HG03521 (cell line): Measurements from ENCODE around the gene ALDH4A1.
"Not testable (repeated sequence)": the region's sequence is repeated elsewhere in the genome, so short reads cannot be mapped to it uniquely, and the experiment has no call there.

Experiments used
- ATAC-seq: cut with Tn5 transposase; IDR thresholded peaks from one replicate; pipeline ENCODE4 v1.9.1; 2021; ENCODE audit warnings: mild to moderate bottlenecking, moderate library complexity; ENCODE audit not compliant: unreplicated experiment

The ALDH4A1 gene

DNA sequence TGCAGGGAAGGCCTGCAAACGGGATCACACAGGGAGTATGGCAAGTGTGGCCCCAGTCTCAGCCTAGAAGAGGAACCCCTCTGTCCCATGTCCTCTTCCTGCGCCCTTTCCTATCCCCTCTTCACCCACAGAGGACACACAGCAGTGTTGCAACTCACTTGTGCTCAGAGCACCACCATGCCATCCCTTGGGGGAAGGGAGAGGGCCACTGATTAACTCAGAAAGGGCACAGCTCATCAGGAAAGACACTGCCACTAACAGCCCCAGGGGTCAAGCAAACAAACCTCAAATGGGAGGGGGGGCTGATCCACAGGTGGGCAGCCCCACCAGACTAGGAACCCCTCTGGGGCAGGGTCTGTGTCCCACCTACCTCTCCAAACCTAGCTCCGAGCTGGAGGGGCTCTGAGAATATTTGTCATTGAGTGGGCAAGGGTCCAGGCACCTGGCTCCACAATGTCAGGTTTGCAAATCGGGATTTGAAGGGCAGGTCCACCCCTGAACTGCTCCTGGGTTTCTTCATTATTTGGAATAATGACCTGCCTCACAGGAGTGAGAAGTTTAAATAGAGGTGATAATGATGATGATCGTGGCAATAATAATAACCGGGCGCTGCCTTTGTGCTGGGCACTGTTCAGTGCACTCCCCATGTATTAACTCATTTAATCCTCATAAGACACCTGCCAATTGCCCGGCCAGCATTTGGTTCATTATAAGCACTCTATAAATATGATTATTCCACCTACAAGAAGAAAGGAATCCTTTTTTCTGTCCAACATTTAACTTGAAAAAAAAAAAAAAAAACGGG is 1.0 kb downstream of the ALDH4A1 start:
- no peak for ATAC-seq

DNA sequence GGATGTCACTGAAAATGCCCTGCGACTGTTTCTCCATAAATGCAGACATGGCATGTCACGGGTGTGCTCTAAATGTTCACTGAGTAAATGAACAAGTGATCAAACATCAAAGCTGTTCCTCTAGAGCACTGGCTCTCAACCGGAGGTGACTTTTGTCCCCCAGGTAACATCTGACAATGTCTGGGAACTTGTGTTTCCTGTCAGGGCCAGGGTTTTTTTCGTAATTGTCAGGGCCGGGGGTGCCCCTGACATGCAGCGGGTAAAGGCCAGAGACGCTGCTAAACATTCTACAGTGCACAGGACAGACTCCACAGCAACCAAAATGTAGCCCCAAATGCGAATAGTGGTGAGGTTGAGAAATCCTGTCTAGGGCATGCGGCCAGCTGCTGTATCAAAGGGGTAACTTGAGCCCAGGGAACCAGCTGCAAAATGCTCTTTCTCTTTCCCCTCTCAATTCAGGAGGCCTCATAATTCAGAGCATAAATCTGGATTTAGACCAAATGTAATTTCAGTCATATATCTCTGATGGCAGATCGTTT is 2.0 kb downstream of the ALDH4A1 start:
- ATAC-seq, result no peak

DNA sequence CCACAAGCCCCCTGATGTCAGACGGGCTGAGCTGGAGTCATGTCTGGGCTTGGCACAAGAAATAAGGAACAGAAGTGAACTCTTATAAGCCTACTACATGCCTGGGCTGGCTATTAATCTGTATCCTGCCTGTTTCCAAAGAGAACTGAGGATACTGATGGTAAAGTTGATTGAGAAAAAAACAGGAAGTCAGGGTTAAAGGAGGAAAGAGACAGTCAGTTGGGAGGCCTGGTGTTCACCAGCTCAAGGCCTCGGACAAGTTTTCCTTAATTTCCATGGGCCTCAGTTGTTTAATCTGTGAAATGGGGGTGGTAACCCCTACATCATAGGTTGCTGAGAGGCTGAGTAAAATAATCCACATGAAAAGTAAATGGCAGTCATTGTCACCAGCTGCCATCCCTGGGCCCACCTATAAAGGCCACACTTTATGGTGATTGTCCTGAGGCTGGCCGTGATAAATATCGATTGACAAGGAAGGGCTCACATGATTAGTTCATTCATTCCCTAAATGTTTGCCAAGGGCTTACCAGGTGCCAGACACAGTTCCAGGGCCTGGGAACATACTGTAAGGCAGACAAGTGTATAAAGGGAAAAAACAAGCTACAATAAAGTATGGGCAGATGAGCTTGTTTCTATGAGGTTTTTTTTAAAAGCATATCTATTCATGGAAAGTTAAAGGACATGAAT is 2.8 kb downstream of the ALDH4A1 start:
- ATAC-seq, result no peak

DNA sequence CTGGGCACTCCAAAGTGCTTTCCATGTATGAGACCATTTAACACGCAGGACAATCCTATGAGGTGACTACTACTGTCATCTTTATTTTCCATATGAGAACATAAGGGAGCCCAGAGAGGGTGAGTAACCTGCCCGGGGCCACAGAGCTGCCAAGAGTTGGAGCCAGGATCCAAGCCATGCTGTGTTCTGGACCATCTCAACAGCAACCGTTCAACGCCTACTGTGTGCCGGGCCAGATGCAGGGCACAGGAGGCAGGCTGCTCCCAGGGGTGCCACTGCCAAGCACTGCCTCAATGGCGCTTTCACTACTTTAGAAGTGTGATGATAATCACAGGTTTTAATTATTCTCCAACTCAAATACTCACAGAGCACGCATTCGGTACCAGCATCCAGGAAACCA is 3.8 kb downstream of the ALDH4A1 start:
- no peak for ATAC-seq

DNA sequence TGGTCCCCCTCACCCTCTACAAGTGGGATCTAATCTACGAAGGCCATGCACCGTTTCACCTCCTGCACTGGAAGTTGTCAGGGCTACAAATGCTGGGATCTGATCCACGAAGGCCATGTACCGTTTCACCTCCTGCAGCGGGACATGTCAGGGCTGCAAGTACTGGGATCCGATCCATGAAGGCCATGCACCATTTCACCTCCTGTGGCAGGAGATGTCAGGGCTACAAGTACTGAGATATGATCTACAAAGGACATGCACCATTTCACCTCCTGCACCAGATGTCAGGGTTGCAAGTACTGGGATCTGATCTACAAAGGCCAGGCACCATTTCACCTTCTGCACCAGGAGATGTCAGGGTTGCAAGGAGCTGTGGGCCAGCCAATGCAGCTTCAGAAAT is 7.0 kb downstream of the ALDH4A1 start:
- ATAC-seq, result no peak

DNA sequence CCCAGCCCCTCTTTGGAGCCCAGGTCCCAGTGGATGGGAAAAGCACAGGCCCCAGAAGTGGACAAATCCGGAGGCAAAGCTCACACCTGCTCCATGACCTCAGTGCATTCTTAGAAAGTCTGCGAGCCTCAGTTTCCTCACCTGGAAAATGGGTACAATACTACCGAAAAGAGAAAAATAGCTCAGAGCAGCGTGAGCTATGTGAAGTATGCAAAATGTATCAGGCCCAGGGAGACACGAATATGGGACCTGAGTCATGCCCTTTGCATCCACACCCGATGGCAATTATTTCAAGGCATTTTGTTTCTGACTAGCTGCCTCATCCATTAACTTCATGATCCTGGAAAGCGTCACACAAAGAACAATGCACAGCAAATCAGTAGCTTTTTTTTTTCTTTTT is 9.2 kb downstream of the ALDH4A1 start:
- no peak for ATAC-seq

DNA sequence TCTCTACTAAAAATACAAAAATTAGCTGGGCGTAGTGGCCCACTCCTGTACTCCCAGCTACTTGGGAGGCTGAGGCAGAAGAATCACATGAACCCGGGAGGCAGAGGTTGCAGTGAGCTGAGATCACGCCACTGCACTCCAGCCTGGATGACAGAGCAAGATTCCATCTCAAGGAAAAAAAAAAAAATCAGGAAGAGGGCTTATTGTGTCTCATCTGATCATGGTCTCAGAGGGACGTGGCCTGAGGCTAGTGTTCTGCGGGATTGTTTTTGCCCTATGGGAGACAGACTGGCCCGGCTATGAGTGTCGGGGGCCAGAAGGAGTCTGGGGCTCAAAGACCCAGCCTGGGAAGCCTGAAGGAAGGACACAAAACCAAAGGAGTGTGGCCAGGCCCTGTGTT is 10.5 kb downstream of the ALDH4A1 start:
- ATAC-seq, result not testable (repeated sequence)

DNA sequence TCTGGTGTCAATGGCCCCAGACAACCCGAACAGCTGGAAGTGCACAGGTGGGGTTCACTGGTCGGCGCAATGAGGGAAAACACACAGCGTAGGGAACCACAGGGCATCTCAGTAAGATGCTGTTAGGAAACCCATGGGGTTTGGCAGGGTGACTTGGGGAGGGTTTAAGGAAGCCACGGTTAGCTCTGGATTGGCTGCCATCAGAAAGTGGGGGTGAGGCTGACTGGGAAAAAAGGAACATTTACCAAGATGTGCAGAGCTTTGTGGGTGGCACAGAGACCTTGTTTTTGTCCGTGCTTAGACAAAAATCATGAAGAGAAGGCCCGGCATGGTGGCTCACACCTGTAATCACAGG is 11.0 kb downstream of the ALDH4A1 start:
- ATAC-seq, result no peak

DNA sequence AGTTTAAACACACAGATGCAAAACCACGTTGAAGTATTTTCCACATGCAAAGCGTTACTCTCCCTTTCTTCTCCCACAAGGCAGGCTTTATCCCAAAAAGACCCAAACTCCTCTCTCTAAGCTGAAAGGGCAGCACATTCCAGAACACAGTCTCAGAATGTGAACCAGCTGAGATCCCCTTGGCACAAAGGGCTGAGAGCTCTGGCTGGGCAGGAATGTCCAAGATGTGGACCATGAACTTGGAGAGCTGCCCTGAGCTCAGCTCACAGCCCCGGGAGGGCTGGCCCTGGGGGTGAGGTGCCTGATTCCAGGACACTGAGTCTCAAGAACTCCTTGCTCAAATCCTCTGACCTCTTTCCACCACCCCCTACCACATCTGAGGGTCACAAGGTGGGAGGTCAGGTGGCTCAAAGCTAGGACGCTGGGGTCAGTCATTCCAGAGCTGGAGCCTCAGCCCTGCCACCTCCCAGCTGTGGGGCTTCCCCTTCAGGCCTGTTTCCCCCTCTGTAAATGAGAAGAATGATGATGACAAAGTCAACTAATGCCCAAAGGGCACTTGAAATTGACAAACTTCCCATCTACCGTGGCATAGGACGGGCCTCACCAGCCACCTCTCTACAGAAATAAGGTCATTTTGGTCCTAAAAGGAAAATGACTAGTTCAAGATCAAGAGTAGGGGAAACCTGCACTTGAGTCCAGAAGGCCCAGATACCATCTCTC is 11.5 kb downstream of the ALDH4A1 start:
- no peak for ATAC-seq

DNA sequence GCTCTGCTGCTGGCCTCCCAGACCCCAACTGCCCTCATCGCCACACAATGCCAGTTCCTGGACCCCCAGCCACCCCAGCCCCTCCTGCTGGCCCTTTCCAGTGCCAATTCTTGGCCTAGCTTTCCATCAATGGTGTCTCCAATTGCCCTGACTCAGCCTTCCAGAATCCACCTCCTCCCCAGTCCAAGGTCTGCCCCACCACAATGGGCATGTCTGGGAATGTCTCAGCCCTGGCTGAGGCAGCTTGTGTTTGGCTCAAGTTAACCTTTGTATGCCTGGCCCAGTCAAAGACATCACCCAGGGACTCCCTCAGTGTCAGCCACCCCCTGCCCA is 16.4 kb downstream of the ALDH4A1 start:
- ATAC-seq, result no peak

DNA sequence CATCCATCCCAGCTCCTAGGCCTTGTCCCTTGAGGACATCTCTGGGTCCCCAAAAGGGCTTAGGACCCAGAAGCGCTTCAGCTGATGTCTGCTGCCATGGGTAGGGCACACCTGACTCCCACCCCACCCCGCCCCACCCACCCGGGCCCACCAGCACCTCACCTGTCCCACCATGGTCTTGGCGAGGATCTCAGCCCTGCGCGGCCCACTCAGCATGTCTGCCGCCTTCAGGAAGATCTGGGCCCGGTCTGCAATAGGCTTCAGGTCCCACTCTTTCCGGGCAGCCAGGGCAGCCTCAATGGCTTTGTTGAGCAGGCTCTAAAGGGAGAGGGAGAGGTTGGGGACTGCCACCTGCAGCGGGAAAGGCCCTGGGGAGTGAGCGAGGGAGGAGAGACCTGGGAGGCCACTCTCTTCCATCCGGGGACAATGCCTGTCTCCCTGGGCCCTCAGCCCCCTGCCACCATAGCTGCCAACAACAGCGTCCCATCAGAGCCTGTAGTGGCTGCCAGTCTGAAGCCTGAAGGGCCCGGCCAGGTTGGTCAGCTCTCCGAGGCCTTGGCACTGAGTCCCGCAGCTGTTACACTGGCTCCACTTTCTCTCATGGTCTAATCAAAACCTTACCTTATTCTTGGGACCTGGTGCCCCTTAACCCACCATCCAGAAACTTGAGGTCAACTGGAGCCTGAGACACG is 16.9 kb downstream of the ALDH4A1 start:
- ATAC-seq, result no peak

DNA sequence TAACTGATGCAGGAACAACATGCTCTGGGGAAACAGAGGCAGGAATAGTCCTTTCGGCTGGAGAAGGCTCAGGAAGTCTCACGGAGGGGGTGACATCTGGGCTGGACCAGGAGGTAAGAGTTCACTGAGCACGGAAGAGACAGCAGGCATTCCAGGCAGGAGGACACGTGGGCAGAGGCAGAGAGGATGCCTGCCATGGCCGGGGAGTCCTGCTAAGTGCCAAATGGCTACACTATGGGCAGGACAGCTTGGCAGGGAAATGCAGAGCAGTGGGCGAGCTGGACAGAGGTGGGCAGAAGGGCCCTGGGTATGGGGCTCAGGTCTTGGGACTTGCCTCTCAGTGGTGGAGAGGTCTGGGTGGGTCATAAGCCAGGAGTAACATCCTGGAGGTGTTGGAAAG is 17.6 kb downstream of the ALDH4A1 start:
- no peak for ATAC-seq

DNA sequence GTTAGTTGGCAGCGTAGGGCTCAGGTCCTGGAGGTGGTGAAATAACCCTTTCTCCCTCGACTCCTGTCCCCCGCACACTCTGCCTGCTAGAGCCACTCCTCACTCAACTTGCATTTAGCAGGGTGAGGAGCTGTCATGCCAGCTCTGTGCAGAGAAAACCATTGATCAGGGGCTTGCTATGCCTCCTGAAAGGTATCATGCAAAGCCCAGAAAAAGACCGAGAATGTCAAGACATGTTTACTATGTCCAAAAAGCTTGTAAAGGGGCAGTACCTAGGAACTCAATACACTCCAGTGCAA is 18.0 kb downstream of the ALDH4A1 start:
- no peak for ATAC-seq

DNA sequence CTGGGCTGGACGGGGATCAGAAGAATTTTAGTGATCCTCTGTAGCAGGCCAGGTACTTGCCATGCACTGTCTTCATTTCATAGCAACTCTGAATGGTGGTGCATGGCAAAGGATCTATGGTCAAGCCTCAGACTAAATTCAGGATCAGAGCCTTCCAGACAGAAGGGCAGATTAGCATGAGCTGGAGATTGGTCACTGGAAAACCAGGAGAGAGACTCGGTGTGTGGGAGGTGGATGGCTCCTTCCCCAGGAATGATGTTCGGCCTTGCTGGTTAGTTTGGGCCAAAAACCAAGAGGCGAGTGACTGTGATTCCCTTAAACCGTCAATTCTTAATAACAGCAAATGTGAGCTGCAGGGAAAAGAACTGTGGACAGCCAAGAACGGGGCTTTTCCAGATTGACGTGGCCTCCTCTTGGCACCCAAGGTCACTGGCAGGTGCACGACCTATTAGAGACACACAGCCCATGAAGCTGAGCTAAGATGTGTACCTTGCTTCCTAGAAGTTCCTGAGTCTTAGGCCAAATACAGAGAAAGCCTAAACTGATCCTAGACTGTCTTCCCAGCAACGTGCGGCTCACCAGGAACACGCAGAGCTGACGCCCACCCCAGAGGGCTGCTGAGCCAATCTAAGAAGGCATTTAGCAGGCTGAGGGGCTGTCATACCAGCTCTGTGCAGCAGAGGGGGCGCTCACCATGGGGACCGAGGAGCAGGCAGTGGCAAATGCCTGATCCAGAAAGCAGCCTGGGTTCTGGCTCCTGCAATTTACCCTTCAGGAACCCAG is 18.5 kb downstream of the ALDH4A1 start:
- no peak for ATAC-seq

DNA sequence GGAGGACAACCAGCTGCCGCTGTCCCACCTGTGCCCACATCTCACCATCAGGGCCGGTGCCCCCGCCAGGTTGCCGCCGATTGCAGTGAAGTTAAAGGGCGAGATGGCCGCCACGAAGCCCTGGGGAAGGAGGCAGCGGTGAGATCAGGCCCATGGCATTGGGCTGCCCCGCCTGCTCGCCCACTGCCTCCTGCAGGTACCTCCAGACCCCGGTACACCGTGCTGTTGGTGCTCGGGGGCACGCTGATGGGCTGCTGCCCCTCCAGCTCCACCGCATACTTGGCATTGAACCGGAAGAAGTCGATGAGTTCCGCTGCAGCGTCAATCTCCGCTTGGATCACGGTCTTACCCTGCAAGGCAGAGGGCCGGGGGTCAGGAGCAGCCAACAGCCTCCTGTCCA is 19.3 kb downstream of the ALDH4A1 start:
- no peak for ATAC-seq

DNA sequence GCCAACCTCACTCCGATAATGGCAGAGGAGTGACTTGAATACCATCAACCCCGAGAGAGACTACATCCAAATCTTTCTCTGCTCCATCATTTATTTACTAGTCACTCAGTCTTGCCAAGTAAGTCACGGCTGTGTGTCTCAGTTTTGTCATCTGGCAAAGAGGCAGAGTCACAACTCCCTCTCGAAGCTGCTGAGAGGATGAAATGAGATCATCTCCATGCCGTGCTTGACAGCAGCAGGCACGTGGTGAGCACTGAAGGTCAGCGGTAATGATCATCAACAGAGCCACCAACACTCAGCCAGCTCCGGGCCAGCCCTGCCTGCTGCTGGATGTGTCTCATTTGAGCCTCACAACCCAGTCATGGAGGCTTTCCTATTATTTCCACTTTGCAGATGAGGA is 19.9 kb downstream of the ALDH4A1 start:
- no peak for ATAC-seq

DNA sequence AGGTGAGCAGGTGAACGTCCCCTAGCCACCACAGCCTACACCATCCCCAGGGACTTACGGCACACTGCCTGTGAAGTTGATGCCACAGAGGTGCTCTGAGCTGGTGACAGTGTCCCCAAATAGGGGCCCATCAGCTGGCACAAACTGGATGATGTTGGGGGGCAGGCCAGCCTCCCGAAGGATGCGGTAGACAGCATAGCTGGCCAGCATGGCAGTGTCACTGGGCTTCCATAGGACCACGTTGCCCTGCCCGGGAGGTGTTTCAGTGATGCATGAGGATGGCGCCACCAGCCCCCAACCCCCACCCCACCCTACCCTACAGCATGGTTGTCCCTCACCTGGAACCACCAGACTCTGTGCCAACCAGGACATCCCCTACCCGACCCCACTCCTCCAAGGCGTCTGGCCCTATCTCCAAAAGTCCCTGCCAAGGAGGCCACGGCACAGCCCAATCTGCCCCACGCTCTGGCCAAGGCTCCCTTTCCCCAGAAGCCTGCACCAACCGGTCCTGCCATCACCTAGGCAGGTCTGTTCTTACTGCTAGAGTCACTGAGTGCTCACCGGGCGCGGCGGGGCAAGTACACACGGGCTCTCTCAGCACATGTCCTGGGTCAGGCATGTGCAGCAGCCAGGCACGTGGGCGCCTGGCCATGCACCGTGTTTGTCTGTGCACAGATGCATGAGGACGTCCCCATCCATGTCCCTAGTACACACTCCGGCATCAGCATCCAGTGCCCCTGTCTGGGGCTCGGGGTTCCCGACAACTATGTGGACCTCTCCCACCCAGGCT is 20.5 kb downstream of the ALDH4A1 start:
- ATAC-seq, result no peak

DNA sequence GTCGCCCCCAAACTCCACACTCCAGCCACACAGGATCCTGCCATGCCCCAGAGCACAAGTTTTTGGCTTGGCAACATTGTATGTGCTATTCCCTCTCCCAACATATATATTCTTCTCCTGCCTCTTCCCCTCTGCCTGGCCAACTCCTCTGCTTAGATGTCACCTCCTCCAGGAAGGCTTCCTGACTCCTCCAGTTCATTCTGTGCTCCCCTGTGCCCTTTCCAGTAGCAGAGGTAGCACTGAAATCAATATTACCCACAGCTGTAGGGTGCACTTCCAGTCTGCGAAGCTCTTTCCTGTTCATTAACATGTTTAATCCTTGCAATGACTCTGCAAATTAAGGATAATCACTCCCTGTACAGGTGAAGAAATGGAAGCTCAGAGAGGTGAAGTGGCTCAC is 21.2 kb downstream of the ALDH4A1 start:
- no peak for ATAC-seq

DNA sequence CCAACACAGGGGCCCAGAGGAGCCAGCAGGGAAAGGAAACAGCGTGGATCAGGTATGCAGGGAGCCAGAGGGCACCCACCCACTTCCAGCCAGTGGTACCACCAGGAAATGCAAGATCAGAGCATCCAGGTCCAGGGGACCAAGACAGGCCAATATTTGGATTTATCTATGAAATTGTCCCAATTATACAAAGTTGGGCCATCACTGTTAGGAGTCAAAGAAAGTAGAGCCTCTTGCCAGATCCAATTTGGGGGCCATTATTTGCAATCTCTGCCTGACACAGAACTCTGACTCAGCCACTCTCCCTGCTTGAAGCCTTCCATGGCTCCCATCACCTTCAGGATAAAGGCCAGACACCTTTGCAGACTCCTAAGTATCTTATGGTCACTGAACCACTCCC is 21.8 kb downstream of the ALDH4A1 start:
- no peak for ATAC-seq

DNA sequence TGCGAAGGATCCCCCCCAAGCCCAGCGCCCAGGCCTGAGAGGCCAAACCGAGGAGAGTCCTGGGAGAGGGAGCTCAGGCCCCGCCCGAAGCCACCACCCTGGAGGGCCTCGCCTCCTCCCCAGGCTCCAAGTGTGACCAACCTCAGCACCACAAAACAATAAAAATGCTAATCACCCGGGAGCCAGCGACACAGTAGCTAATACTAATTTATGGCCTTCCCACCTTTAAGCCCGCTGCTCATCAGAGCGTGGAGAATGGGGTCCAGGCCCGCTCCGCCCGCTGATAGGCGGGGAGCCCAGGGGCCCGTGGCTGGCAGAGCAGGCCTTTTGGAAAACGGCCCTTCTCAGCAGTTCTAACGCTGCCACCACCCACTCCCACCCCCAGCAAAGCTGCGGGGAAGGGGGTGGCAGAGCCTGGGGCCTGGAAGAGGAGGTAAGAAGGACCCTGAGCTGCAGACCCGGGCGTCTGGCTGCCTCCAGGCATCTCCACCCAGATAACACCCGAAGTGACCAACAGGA is 22.5 kb downstream of the ALDH4A1 start:
- no peak for ATAC-seq
